ENCODE data around the gene CELSR1.

The CELSR1 gene

DNA sequence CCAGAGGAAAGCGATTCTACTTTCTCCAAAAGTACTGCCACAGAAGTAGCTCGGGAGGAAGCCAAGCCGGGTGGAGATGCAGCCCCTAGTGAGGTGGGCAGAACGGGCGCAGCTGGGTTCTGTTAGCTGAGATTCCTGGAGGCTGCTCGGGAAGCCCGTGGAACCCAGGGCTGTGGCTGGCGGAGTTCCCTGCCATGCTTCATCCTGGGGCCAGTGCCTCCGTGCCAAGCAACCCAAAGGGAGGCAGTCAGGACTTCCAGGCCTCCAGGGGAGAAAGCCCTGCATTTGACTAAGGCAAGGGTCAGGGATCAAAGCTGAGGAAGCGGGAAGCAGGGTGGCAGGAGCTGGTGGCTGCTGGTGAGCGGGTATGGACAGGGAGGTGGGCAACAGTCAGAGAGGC, 208.6 kb downstream of the CELSR1 start:
- no peak for DNase-seq
- in situ Hi-C loops (cut with HindIII; ENCODE audit: low pct_ligation_motif_present, low sequenced_read_pairs): loop anchor here (25.0 kb wide), 1 partner anchor 159 kb away; no protein-coding TSS in a partner anchor
- Histone ChIP-seq H3K4me3 (ENCODE audit: low read depth, low read length) (no peak overlapping the region), H3K27ac (no peak overlapping the region), H3K27me3 (replicated peaks) (no peaks in the 10 kb centered on the region), H3K36me3 (replicated peaks) (peaks cover 4% of the 10 kb centered on the region)
- TF ChIP-seq, protein P1, sequence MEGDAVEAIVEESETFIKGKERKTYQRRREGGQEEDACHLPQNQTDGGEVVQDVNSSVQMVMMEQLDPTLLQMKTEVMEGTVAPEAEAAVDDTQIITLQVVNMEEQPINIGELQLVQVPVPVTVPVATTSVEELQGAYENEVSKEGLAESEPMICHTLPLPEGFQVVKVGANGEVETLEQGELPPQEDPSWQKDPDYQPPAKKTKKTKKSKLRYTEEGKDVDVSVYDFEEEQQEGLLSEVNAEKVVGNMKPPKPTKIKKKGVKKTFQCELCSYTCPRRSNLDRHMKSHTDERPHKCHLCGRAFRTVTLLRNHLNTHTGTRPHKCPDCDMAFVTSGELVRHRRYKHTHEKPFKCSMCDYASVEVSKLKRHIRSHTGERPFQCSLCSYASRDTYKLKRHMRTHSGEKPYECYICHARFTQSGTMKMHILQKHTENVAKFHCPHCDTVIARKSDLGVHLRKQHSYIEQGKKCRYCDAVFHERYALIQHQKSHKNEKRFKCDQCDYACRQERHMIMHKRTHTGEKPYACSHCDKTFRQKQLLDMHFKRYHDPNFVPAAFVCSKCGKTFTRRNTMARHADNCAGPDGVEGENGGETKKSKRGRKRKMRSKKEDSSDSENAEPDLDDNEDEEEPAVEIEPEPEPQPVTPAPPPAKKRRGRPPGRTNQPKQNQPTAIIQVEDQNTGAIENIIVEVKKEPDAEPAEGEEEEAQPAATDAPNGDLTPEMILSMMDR (IDR thresholded peaks at IDR 0.05; ENCODE audit: low read depth, low read length, missing control alignments): no peak

DNA sequence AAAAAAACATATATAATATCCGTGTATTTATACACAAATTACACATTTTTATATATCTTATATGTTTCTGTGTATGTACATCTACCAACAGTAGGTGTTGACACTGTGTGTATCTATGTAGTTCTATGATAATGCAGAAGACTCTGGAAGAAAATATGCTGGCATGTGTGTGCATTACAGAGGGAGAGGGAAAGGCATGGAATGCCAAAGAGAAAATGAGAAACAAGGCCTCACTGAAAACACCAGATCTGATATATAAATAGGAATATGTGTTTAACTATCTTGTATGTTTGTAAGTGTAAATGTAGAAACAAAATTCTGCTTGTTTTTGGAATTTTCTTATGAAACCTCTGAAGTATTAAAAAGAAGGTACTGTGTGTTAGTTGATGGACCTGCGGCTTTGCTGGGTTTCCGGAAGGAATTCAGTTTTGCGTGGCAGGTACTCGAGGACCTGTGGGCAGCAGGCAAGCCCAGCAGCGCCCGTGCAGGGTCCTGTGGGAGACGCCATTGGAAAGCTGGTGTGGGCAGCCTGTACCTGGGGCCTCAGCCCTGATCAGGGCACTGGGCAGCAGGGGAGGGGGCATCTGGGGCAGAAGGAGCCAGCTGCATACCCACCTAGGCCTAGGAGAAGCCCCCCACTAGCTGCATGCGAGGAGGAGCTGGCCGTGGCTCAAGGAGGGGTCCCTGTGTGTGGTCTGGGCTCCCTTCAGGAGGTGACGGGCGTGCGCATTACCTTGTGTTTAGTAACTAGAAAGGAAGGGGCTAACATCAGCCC, 209.5 kb downstream of the CELSR1 start:
- H3K27me3 ChIP-seq (replicated peaks): no peaks in the 10 kb centered on the region
- TF ChIP-seq, protein P1 (IDR thresholded peaks at IDR 0.05; ENCODE audit: low read depth, low read length, missing control alignments): no peak
- no peak for DNase-seq
- no peak overlapping the region for H3K27ac ChIP-seq
- H3K4me3 ChIP-seq (ENCODE audit: low read depth, low read length): no peak overlapping the region
- in situ Hi-C loops (cut with HindIII; ENCODE audit: low pct_ligation_motif_present, low sequenced_read_pairs): loop anchor here (25.0 kb wide), 1 partner anchor 159 kb away; no protein-coding TSS in a partner anchor
- H3K36me3 ChIP-seq (replicated peaks): peaks cover 4% of the 10 kb centered on the region

DNA sequence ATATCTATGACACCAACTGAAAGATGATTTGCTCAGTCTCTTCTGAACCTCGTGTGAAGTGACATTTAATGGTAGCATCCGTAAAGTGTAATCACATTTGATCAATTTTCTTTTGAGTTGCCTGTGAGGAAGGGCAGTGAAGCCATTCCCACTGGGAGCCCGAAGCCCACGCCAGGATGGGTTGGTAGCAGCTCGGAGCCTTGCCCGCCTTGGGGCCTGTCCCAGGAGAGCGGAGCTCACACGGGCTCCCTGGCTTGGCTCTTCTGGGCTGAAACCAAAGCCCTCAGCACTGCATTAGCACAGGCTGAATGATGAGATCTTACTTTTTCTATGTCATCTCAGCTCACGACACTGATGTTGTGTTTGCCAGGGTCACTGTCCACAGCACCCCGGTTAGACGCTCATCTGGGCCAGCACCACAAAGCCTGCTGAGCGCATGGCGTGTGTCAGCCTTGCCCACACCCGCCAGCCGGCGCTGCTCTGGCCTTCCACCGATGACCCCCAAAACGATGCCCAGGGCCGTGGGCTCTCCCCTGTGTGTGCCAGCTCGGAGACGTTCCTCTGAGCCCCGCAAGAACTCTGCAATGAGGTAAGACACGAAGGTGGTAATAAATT, 211.2 kb downstream of the CELSR1 start:
- Histone ChIP-seq H3K36me3 (replicated peaks) (peaks cover 4% of the 10 kb centered on the region), H3K4me3 (ENCODE audit: low read depth, low read length) (no peak overlapping the region)
- TF ChIP-seq, protein P1 (IDR thresholded peaks at IDR 0.05; ENCODE audit: low read depth, low read length, missing control alignments): no peak

DNA sequence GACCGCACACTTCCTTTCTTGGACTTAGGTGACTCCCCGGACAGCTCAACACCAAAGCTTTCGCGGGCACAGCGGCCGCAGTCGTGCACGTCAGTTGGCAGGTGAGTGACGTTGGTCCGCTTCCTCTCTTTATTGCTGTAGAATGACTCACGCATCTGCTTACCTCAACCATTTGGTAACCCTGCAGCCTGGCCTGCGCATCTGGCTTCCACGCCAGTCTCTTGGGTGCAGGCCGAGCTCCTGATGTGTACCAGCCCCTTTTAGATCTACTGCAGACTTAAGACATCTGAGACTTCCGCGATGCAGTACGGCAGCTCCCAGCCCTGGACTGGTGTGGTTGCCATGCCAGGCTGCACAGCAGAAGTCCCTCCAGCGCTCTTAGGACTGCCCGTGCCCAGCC, 214.3 kb downstream of the CELSR1 start:
- H3K4me3 ChIP-seq (ENCODE audit: low read depth, low read length): no peak overlapping the region
- no peak for DNase-seq
- H3K27me3 ChIP-seq (replicated peaks): no peaks in the 10 kb centered on the region
- TF ChIP-seq, protein P1 (IDR thresholded peaks at IDR 0.05; ENCODE audit: low read depth, low read length, missing control alignments): no peak
- in situ Hi-C loops (cut with HindIII; ENCODE audit: low pct_ligation_motif_present, low sequenced_read_pairs): loop anchor here (25.0 kb wide), 1 partner anchor 186 kb away; no protein-coding TSS in a partner anchor
- H3K36me3 ChIP-seq (replicated peaks): no peaks in the 10 kb centered on the region
- H3K27ac ChIP-seq: no peak overlapping the region

More for the DNA sequence above, 211.2 kb downstream of the CELSR1 start:
- in situ Hi-C loops (cut with HindIII; ENCODE audit: low pct_ligation_motif_present, low sequenced_read_pairs): loop anchor here (25.0 kb wide), 1 partner anchor 161 kb away; no protein-coding TSS in a partner anchor
- Histone ChIP-seq H3K27me3 (replicated peaks) (no peaks in the 10 kb centered on the region), H3K27ac (no peak overlapping the region)
- no peak for DNase-seq

DNA sequence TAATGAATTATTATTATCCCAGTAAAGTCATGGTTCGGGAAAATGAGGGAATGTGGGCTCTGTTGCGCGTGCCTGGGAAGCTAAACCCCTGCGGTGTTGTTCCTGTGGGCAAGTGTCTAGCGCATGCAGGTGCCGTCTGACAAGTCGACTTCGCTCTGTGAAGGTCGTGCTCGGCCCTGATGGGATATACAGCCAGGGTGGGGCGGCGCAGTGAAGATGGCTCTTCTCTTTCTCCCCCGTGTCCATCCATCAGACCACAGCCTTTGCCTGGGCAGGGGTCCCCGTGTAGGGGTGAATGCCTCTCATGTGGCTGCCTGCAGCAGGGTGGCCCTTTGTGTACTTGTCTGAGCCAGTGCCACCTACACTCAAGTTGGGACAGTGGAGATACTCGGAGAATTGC, 214.7 kb downstream of the CELSR1 start:
- no peak for DNase-seq
- TF ChIP-seq, protein P1 (IDR thresholded peaks at IDR 0.05; ENCODE audit: low read depth, low read length, missing control alignments): no peak
- no peaks in the 10 kb centered on the region for H3K36me3 ChIP-seq (replicated peaks)
- no peaks in the 10 kb centered on the region for H3K27me3 ChIP-seq (replicated peaks)
- in situ Hi-C loops (cut with HindIII; ENCODE audit: low pct_ligation_motif_present, low sequenced_read_pairs): loop anchor here (25.0 kb wide), 1 partner anchor 185 kb away; no protein-coding TSS in a partner anchor
- no peak overlapping the region for H3K4me3 ChIP-seq (ENCODE audit: low read depth, low read length)
- no peak overlapping the region for H3K27ac ChIP-seq

Measured in brain microvascular endothelial cell (primary cell).